ENCODE data around the gene CCNYL1. TPM values are rescaled to one million over a fixed set of nuclear protein-coding genes. Genes with fewer than 3 reads are reported as not detected.
A peak's percentile ranks its signal among the peaks of the same experiment; 100 is the strongest.

Gene CCNYL1
- total RNA-seq, 1 donor from 2014 or later = 9.2 TPM

GRCh38 chr2:207787017-207787416 is 75.6 kb downstream of the CCNYL1 start:
- DNase-seq (ENCODE audit: low spot score) = no peak
- ATAC-seq = no peak

- DNase-seq (ENCODE audit: low spot score) (no peak), ATAC-seq (peak; percentile 61)
Measured at GRCh38 chr2:207787800-207788199, 76.4 kb downstream of the CCNYL1 start.

- DNase-seq (ENCODE audit: low spot score) = no peak
- ATAC-seq = no peak
Measured at GRCh38 chr2:207790898-207791297, 79.5 kb downstream of the CCNYL1 start.

- no peak for DNase-seq (ENCODE audit: low spot score)
- no peak for ATAC-seq
Measured at GRCh38 chr2:207791579-207792243, 80.3 kb downstream of the CCNYL1 start.

GRCh38 chr2:207792244-207792785 is 80.9 kb downstream of the CCNYL1 start:
- no peak for DNase-seq (ENCODE audit: low spot score)
- ATAC-seq = peak; percentile 26

GRCh38 chr2:207796585-207797350 is 85.3 kb downstream of the CCNYL1 start:
- peak; percentile 56 for ATAC-seq
- no peak for DNase-seq (ENCODE audit: low spot score)

- DNase-seq (ENCODE audit: low spot score) (no peak), ATAC-seq (peak; percentile 55)
Measured at GRCh38 chr2:207801259-207801658, 89.8 kb downstream of the CCNYL1 start.

GRCh38 chr2:207802650-207803049 is 91.2 kb downstream of the CCNYL1 start:
- DNase-seq (ENCODE audit: low spot score) (peak; percentile 74), ATAC-seq (peak; percentile 67)

Other genes with a start within 250 kb of the CCNYL1 start
- 15.1 TPM for gene CREB1, start 181.7 kb upstream of the CCNYL1 start, total RNA-seq
- 8.2 TPM for gene METTL21A, start 86.2 kb upstream of the CCNYL1 start, total RNA-seq
- gene FZD5, start 58.3 kb downstream of the CCNYL1 start, total RNA-seq = 32.9 TPM